Right ventricle myocardium inferior (tissue), 1 donor: ENCODE measurements around the gene EFCAB11. TPM values are rescaled to one million over a fixed set of nuclear protein-coding genes. Genes with fewer than 3 reads are reported as not detected.

Source experiments
- ATAC-seq: fragments of 200-7000 bp; cut with Tn5 transposase; one replicate; pipeline ENCODE4 v1.9.1; 2020; ENCODE audit warnings: mild to moderate bottlenecking, moderate library complexity
- DNase-seq: peaks from one replicate; pipeline ENCODE4 v3.0.0; 2021; ENCODE audit errors: missing footprints
- intact Hi-C: fragments of 100-400 bp; cut with DNase I; formaldehyde crosslinking; loops from one replicate; pipeline ENCODE4 v1.11.0; 2022
- long read RNA-seq: library from polyadenylated mRNA; unstranded; transcript quantifications from one replicate; pipeline ENCODE4 v2.0.0, GENCODE V29; 2021
- total RNA-seq: library from RNA; stranded (reverse); fragmentation: NEBNext Ultra II Directional; extraction: Animal tissue kit (Norgen Biotek cat#: 25700); gene quantifications from one replicate; pipeline ENCODE4 v1.2.1, GENCODE V29; 2021
- donor health status: DM: no; HTN: yes; CAD: no; lungs with severe emphysema.

EFCAB11 gene, protein sequence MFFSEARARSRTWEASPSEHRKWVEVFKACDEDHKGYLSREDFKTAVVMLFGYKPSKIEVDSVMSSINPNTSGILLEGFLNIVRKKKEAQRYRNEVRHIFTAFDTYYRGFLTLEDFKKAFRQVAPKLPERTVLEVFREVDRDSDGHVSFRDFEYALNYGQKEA
- 3.5 TPM for total RNA-seq
- long read RNA-seq, partial matches to known transcripts: 0 of 1 reads
- long read RNA-seq, other reads (novel, unspliced or antisense): 0 of 1 reads

GRCh38 chr14:89954070-89955021 lies at the start of gene EFCAB11:
EFCAB11 (minus strand) TSS chr14:89954730; CDS start chr14:89954660, 70 bp downstream.
- intact Hi-C loops: loop anchor here (10.0 kb wide), 1 partner anchor 300 kb away; the partner anchor contains the start of gene PSMC1
- DNase-seq: peak; percentile 98
- peak; percentile 96 for ATAC-seq

GRCh38 chr14:90003526-90004307 lies 49.2 kb upstream of the EFCAB11 start:
- ATAC-seq: no peak
- intact Hi-C loops: no loop called here
- DNase-seq: no peak

DNA sequence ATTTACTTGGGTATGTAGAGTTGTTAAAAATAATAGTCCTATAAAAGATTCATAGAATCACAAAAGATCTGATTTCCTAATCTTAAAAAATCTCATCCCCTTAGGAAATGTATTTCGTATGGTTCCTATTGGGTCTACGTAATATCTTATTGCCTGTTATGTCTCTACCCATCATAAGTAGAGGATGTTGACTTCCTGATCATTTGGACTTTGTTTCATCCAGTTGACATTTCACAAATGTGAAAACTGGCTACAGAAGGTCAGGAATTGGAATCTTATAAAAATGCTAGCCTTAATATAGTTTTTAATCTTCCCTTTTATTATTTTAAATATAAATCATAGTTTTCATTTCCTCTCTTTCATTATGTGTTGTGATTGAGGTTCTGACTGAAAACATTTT lies 46.4 kb upstream of the EFCAB11 start:
- no peak for ATAC-seq
- intact Hi-C loops: no loop called here
- DNase-seq: no peak

DNA sequence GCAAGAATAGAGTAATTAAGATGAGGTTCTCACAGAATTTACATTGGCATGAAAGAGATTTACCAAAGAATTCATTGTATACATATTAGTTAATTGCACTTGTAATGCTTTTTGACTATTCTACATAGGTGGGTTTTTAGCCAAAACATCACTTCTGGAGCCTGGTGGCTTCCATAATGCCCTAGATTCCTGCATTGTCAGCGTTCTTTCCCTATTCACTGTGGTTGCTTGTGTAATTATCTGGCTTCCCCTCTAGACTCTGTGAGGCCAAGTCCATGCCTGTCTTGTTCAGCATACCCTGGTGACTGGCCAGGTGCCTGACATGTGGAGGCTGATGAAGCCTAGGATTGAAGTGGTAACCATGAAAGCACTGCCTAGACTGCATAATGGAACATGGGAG lies 42.4 kb upstream of the EFCAB11 start:
- intact Hi-C loops: no loop called here
- DNase-seq (no peak), ATAC-seq (no peak)

DNA sequence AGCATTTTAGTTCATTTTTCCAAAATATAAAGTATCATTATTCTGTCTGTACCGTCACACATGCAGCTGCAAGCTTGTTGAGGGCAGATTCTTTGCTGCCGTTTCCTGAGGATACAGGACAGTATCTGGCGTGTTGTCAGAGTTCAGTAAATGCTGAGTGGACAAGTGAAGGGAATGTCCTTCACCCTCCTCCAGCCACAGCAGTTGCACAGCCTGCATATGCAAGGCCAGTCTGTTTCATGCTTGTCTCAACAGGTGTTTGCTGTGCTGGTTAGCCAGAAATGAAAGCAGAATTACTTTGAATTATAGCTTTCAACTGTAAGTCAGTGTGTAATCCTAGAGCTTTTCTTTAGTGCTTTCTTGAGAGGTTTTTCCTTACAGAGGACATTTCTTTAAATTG lies 37.7 kb upstream of the EFCAB11 start:
- no peak for DNase-seq
- intact Hi-C loops: no loop called here
- ATAC-seq: no peak

DNA sequence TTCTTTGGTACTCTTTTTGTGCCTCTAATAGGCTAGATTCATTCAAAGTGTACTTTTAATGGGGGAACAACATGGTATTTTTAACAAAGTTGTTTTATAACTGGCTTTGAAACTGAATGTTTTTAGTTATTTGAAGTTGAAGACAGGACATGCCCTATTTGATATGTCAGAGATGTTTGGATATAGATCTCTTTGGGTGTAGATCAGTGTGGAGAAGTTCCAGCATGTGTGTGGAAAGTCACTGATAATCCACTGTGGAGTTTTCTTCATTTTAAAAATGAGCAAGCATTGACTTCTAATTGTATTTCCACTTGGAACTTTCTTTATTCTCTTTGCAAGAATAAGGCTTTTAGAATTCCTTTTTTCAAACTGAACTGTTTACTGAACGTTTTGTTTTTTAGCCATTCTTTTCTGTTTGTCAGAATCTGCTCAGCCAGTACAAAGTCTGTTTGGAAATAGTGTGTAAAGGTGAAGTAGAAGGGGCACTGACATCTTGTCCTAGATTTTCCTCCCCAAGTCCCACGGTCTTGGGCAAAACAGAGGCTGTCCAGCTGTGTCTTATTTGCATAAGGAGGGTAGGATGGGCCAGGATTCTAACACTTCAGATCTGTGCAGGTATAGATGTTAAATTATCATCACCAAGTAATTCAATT lies 36.2 kb upstream of the EFCAB11 start:
- intact Hi-C loops: no loop called here
- DNase-seq (no peak), ATAC-seq (no peak)

GRCh38 chr14:89990218-89990617 lies 35.7 kb upstream of the EFCAB11 start:
- no peak for ATAC-seq

DNA sequence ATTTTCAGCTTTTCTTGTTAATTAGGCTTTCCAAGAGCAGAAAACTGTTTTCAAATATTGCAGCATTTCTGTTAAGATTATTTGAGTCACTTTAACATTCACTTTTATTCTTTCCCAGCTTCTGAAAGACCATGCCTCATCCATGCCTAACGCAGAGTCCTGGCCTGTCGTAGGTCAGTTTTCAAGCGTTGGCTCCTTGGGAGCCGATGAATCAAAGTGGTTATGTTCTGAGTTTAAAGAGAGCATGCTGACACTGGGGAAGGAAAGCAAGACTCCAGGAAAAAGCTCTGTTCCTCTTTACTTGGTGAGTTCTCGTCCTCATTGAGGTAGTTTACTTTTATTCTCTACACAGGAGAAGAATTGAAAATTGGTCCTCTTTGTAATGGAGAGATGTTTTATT lies 34.3 kb upstream of the EFCAB11 start:
- ATAC-seq (no peak), DNase-seq (no peak)
- intact Hi-C loops: no loop called here

More at GRCh38 chr14:89990218-89990617, 35.7 kb upstream of the EFCAB11 start:
- no peak for DNase-seq
- intact Hi-C loops: no loop called here

DNA sequence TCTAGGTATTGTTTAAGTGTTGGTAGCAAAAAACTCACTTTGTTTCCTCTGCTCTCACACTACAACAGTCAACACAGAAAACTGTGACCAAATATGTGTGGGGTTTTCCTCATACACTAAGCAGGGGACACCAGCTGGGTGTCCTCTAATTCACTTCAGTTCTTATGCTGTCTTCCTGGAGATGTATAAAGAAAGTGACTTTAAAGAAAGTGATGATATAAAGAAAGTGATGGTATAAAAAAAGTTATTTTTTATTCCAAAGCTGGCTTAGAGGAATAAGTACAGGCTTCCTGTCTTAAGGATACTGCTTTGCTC lies 32.6 kb upstream of the EFCAB11 start:
- no peak for DNase-seq
- no peak for ATAC-seq
- intact Hi-C loops: no loop called here

- ATAC-seq (no peak), DNase-seq (no peak)
- intact Hi-C loops: no loop called here
Measured at GRCh38 chr14:89986462-89987160, 32.1 kb upstream of the EFCAB11 start.

GRCh38 chr14:89983375-89983774 lies 28.8 kb upstream of the EFCAB11 start:
- intact Hi-C loops: no loop called here
- DNase-seq (no peak), ATAC-seq (no peak)

GRCh38 chr14:89978656-89979055 lies 24.1 kb upstream of the EFCAB11 start:
- intact Hi-C loops: no loop called here
- ATAC-seq (no peak), DNase-seq (no peak)

DNA sequence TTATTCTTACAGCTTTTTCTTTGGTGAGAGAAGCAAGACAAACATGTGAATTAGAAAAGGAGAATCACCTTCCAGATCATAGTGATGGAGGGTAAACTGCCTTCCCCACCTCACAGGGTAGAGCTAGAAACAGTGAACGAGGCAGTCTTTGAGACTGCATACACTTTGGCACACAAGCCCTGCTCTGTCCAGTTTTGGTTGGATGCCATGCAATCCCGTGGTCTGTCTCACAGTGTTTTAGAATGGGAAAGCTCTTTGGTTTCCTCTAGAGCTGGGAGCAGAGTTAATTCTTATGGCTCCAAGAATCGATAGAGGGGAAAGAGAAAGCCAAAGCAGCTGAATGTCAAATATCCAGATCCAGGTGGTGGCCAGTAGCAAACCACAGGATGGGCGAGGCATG lies 23.1 kb upstream of the EFCAB11 start:
- DNase-seq (no peak), ATAC-seq (no peak)
- intact Hi-C loops: no loop called here

DNA sequence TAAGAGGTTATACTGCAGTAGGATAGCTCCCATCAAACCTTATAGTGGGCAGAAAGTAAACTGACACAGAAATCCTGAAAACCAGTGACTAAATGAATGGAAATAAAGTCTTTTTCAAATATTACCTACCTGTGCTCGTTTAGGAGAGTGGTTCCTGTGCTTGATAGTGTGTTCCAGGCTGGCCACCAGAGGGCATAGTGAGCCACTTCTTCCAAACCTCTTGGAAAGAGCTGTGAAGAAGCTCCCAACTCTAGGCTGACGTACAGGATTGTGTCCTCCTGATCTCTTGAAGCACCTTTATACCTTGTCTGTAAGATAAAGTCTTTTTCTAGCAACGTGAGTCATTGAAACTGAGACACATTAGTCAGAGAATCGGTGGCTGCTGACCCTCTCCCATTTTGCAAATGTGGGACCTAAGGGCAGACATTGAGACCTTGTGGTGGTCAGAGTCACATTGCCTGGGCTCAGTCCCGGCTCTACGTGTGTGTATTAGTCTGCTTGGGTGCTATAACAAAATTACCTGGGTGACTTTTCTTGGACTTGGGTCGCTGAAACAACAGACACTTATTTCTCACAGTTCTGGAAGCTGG lies 18.8 kb upstream of the EFCAB11 start:
- ATAC-seq (peak; percentile 81), DNase-seq (peak; percentile 73)
- intact Hi-C loops: loop anchor here (1.0 to 2.0 kb wide), 2 partner anchors 87 to 262 kb away; partner anchors contain the start of gene KCNK13

DNA sequence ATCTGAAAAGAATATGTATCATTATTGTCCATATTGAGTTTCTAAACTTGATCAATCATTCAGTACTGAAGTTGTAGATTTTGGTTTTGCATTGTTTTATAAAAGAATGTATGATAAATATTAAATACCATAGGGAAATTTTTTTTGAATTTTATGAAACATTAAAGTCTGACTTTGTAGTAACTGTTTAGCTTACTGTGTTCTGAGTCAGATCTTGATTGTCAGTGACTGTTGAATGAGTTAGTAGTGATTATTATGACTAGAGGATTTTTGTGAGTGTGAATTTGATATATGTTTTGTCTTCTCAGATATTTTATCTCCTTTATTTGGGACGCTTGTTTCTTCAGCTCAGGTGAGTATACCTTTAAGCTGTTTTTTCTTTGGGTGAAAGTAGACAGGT lies 11.3 kb upstream of the EFCAB11 start:
- ATAC-seq (no peak), DNase-seq (no peak)
- intact Hi-C loops: no loop called here

- ATAC-seq: no peak
- DNase-seq: no peak
- intact Hi-C loops: no loop called here
Measured at GRCh38 chr14:89963288-89963978, 8.9 kb upstream of the EFCAB11 start.

DNA sequence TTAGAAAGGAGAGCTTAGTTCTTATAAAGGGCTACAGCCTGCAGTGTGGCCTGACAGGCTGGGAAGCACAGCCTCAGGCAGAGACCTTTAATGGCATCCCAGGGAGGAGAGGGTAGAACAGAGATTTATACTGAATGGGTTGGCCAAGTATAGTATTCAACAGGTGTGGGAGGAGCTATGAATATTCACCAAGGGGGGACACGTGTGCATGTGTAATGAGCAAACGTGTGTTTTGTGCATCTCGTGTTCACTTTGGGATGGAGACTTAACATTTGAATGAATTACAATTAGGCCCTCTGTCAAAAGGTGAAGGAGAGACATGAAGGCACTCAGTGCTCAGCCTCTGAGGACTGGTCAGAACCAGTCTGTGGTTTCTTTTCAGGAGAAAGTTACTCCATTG lies 6.4 kb upstream of the EFCAB11 start:
- intact Hi-C loops: no loop called here
- ATAC-seq (no peak), DNase-seq (no peak)
